Stimulated activated CD8-positive, alpha-beta memory T cell treated with anti-CD3 and anti-CD28 coated beads, Interleukin-4, amount 100 ng/mL, for 4 hours (primary cell): ENCODE data around the gene KIFAP3.
"Not testable (repeated sequence)": the region's sequence is repeated elsewhere in the genome, so short reads cannot be mapped to it uniquely, and the experiment has no call there.

Source experiments
- DNase-seq, 2 donors: peaks; one replicate each; pipeline ENCODE4 v3.0.0-alpha.2; 2020; ENCODE audit warnings: low read depth in 2 of 2, low spot score in 1 of 2

The KIFAP3 gene

DNA sequence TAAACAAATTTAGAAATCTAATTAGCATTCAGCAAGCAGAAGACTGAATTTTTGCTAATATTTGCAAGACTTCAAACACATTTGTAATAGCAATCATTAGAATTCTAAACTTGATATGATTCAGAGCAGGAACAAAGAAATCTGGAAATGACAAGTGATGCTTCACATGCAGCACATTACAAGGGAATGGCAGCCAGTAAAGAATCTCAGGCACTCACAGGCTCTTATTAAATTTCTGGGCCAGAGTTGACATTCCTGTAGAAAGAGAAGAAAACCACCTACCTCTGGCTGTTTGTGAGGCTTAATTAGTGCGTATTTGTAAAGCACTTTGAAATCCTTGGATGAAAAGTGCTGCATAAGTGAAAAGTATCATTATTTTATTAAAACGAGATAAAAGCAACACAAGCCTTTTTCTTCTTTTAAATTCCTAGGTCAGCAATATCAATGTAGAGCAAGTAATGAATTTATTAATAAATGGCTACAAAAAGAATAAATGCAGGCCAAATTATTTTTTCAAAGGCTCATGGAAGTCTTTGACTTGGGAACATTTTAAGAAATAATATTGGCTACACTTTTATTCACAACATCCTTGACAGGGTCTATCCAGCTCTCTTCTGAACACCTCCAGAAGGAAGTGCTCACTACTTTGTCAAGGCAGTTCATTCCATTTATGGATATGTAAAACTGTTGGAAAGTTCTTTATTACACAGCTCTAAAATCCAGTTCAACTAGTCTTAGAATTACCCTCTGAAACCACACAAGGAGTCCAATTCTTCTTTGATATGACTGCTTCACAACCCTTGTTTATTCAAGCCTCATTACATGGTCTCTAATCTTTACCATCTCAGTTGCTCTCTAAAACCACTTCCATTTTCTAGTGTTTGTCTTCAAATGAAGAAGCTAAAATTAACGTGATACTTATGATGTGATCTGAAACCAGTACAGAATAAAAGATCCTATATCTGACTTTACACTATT, 148.7 kb downstream of the KIFAP3 start:
- no peak for DNase-seq

DNA sequence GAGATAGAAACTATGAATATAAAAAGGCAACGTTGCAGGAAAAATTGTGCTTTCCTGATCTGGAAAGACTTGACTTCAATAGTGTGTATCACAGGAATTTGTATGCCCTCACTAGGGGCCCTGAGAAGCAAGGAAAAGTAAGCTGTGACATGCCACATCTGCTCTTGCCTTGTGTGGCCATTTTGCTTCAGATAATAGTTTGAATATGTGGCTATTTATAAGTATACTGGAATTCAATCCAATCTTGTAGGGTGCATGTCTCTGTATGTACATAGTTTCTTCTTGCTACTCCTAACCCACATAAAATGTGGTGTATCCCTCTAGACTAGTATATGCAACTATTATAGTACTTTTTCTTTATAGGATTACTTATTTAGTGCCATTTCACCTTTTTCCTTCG, 149.7 kb downstream of the KIFAP3 start:
- DNase-seq, result no peak

DNA sequence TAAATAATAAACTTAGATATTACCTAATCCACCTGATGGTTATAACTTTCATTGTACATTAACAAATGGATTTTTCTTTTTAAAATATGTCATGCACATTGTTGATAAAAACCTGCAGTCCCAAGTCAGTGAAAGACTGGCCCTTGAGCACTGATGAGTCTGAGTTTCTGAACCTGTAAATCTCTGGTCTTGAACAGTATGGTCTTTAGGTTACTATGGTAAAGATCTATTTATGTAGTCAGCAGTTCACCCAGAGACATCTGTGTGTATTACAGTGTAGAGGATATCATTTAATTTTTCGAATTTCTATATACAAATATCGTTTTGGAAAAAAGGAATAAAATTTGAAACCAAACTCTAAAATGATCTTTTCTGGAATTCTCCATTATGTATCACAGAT, 150.4 kb downstream of the KIFAP3 start:
- no peak for DNase-seq

DNA sequence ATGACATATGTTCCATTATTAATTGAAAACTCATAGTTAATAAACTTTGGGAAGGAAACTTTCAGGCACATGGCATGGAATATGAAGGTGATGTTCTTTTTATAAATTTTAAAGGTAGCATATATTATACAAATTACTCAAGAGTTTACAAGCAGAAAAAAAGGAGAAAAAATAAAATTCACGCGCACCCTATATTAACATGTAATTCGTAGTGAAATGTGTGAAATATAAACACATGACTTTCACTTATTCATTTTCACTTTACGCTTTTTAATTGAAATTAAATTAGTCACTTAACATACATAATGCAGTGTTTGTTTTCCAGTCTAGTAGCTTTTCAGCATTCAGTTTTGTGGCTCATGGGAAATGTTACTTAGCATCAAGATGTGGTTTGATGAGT, 153.4 kb downstream of the KIFAP3 start:
- no peak for DNase-seq

DNA sequence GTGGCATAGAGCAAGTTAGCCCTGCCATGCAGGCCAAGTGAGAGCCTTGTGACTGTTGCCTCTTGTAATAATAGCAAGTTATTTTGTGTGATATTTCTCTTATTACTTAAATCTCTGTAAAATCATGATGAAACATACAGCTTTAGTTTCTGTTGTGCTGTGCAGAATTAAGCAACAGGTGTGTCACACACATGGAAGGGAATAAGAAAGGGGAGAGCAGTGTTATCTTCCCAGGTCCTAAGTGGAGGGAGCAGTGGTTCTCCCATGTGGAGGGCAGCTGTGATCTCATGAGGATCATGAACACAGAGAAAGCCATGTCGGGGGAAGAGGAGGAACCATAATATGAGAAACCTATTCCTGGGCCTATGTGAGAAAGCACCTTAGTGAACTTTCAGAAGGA, 155.6 kb downstream of the KIFAP3 start:
- no peak for DNase-seq

DNA sequence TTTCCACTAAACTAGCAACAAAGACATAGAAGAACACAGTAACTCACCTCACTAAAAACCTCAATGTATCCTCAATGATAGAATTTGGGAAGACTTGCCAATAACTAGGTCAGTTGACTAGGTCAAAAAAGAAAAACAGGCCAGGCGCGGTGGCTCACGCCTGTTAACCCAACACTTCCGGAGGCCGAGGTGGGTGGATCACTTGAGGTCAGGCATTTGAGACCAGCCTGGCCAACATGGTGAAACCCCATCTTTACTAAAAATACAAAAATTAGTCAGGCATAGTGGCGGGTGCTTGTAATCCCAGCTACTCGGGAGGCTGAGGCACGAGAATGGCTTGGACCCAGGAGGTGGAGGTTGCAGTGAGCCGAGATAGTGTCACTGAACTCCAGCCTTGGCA, 156.3 kb downstream of the KIFAP3 start:
- DNase-seq, result not testable (repeated sequence)

DNA sequence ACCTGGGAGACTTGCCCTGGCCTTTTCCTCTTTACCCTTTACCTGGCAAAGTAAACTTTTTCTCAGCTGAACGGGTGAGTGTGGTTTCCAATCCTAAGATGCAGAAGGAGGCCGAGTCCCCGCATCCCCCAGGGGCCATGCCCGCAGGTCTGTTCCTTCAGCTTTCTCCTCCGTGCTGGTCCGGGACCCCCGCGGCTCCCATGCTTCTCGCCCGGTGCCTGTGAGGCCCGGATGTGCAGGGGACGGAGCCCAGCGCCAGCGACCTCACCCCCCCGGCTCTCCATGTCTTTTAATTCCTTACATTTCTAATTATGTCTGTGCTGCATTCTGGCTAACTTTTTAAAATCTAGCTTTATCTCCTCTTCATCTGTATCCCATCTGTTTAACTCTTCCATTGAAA, 159.3 kb downstream of the KIFAP3 start:
- no peak for DNase-seq

DNA sequence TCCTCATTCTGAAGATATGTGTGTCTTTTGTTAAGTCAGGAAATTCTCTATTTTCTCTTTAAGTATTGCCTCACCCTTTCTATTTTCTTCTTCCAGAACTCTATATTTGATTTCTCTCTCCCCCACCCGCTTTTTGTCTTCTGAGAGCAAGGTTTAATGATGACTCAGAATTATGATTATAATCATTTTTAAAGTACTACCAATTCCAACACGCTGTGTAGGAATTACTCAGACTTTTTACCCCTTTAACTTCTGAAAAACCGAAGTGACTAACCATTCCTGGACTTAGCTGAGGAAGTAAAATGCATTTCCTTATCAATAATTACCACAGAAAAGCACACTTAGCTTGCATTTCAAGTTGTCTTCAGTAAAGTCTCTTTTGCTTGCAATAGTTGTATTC, 160.0 kb downstream of the KIFAP3 start:
- DNase-seq, result no peak

DNA sequence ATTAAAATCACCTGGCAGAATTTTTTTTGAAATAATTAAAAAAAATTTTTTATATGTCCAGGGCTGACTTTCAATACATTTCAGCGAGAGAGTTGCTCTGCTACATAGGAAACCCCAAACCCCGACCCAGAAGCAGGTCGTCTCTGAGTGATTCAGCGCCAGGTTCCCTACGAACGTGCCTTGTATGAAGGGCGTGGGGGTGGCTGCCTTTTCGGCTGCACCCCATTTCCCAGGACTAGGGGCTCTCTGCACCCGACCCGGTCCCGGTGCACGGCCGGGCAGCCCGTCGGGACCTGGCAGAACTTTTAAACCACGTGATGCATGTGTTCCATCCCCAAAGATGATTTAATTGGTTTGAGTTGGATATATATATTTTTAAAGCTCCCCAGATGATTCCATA, 165.0 kb downstream of the KIFAP3 start:
- no peak for DNase-seq

DNA sequence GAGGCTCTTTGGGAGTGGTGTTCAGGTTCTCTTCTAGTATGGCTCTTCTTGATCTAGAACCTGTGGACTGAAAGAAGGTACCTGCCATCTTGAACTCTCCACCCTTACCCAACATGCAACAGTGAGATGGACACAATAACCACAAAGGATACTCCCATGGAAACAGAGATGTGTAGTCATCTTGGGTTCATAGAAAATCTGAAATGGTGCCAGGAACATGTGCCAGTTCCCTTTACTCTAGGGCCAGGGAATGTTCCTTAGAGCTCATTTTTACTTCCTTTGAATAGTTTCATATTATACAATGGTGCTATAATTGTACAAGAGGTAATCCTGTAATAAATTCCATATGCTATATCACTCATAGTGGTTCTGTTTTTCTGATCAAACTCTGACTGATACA, 167.6 kb downstream of the KIFAP3 start:
- no peak for DNase-seq

DNA sequence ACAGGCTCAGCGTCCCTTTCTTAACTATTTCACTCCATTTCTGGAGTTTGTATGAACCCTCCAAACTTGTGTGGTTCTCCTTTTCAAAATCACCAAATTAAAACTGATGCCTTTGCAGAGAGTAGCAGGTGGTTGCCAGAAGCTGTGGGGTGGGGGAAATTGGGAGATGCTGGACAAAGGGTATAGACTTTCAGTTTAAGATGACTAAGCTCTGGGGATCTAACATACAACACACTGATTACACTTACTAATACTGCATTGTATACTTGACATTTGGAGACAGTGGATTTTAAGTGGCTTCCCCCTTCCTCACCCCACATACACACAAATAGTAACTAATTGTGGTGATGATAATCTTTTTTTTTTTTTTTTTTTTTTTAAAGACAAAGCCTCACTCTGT, 169.7 kb downstream of the KIFAP3 start:
- DNase-seq, result no peak

DNA sequence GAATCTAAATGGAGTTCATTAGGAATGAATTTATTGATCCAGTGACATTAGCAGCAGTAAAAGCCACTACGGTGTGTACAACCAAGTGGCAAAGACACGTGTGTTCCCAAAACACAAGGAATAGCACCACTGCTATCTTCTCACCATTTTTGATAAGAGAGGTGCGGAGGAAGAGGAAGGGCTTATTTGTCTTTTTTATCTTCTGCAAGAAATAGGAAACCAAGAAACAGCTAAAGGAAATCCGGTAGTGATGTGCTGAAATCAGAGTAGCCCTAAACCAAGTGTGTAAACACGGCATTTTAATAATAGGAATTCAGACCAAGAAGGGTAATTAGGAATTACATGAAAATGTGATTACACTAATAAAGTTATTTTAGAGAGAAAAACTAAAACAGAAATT, 171.7 kb downstream of the KIFAP3 start:
- no peak for DNase-seq

DNA sequence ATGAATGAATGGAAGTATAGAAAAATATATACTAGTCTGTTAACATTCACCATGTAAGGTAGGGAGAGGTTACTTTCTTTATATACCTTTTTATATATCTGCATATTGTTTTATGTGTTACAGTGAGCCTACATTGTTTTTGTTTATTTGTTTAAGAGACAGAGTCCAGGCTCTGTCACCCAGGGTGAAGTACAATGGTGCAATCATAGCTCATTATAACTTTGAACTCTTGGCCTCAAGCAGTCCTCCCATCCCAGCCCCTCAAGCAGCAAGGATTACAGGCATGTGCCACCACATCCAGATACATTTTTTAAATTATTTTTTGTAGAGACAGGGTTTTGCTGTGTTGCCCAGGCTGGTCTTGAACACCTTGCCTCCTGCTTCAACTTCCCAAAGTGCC, 173.4 kb downstream of the KIFAP3 start:
- DNase-seq, result no peak

DNA sequence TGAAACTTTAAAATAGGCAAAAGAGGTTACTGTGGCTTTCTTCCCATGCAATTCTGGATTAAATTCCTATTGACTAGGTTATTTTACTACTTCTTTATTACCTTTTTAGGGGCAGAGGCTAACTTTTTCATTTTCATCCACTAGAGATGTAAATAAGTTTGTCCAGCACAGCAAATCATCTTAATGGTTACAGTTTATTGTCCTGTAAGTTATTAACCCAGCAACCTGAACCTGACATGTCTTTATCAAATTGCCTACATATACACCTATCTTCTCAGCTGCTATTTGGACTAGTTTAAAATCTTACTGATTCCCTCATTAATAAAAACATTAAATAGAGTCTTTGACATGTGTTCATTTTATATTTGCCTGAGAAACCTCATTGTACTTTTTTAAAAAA, 173.9 kb downstream of the KIFAP3 start:
- DNase-seq, result no peak

DNA sequence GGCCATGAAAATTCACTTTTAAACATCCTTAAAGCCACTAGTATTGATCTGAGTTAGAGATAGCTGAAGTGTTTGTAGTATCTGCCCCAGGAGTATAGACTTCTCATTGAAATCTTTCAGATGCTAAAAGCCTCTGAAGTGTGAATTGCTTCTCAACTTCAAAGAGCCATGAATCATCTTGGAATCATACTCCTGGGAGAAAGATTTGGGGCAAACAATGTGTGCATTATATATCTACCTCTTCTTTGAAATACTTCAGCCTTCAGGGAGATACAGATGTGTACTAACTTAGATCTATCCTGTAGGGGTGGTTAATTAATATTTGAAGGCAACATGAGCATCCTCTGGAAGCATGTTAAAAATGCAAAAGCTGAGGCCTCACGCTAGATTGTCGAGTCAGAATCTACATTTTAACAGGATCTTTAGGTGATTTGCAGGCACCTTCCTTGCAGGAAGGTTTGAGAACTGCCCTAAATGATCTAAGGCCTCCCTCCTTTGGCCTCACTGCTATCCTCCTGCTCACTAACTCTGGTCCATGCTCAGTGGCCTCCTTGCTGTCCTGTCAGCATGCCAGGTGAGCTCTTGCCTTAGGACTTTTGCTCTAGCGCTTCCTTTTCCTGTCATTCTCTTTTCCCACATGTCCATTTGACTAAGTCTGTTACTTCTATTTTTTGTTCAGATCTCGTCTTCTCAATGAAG, 174.8 kb downstream of the KIFAP3 start:
- no peak for DNase-seq

DNA sequence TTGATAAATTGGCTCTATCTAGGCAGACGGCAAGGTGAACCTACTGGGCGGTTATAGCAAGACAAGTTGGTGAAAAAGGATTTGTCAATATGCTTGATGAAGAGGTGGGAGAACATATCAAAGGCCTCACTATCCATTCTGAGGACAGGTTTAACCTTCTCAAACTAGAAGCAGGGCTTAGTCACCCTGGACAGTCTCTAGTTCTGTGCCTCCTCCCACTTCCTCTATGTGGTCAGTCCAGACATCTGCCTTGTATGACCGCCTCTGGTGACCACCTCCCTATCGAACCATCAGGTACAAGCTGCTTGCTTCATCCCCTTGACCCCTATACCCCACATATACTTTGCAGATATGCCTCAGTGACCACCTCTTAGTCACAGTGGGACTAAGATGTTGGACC, 178.5 kb downstream of the KIFAP3 start:
- no peak for DNase-seq

DNA sequence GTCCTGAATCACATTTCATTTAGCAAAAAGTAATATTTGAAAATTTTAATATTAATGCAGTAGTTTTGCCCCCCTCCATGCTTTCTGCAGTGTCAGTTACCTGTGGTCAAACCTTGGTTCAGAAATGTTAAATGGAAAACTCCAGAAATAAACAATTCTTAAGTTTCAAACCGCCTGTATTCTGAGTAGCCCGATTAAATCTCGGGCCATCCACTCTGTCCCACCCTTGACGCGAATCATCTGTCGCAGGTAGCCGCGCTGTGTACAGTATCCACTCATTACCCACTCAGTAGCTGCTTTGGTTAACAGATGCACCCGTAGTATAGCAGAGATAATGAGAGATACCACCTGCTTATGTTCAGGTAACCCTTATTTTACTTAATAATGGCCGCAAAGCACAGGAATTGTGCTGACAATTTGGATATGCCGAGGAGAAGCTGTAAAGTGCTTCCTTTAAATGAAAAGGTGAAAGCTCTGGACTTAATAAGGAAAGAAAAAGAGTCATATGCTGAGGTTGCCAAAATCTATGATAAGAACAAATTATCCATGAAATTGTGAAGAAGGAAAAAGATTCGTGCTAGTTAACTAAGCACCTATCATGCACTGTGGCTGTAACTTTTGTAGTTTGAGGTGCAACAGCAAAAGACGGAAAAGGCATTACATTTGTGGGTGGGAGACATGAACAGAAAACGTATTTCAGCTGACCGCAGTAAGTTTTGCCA, 179.9 kb downstream of the KIFAP3 start:
- DNase-seq, result no peak

DNA sequence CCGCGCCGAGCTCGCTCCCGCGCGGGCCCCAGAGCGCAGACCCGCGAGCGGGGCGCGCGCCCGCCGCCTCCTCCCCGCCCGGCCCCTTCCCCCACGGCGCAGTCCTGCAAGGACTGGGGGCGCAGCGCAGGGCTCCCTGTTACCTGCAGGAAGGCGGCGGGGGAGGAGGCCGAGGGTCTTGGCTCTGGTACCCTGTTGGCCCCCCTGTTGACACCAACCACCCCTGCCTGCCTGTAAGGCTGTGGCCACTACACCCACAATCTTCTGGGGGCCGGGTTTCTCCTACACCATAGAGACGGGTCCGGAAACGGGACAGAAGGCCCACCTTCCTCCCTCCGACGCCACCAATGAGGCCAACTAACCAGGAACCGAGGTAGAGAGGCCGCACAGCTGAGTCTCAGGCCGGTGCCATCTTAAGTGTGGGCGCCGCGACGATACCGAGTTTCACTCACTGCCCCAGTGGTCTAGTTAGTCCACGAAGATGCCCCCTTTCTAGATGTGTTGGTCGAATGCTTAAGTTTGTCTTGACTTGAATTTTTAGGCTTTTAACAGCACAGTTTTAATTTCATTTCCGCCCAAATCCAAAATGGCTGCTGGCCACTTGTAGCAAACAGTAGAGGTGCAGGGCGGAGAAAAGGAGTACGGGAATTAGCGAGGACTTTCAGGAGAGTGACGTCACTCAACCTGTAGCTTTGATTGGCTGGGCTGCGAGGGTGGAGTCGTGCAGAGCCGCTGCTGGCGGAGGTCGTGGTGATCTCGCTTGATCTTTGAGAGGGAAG, 180.7 kb downstream of the KIFAP3 start, which contains the start of gene SCYL3:
SCYL3 (minus strand) TSS at position 252 of the 779 bp plus-strand sequence. CDS start 5,056 bp downstream, outside the sequence.
- peak; percentile 68 to 85 for DNase-seq

DNA sequence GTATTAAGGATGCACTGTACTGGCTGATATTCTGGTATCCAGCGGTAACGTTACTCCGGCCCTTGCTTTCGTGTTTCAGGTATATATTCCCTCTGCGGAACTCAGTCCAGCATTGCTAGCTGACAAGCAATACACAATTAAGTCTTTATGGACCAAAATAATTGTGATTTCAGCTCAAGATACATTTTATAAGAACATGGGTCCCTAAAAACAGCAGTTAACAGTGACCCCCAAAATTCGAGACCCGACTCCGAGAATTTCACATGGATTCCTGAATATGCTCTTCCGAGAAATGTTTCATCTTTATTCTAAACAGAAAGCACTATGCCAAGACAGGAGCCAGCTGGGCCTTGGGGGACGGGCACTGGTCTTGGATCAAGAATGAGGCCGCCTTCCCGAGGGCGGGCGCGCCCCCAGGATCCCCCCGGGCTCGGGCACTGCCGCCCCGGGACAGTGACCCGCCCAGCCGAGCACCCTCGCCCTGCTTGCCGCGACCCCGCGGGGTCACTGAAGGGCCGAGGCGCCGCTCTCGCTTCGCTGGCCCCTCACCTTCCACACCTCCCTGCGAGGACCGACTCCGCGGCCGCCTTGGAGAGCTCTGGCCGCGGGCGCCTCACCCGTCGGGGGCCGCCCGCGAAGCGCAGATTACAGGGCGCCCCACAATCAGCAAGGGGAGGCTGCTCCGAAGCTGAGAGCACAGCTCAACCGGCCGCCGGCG, 181.4 kb downstream of the KIFAP3 start:
- DNase-seq, result no peak
